AG10803 (cell line): ENCODE measurements around the gene CWC27.

Source experiments
- DNase-seq: peaks from one replicate; pipeline ENCODE4 v3.0.0; 2010; ENCODE audit warnings: low read depth
- H3K4me3 ChIP-seq: 2 replicates; pipeline ENCODE4 v1.5.1; 2011; ENCODE audit warnings: mild to moderate bottlenecking, low read length, control low read depth
- TF ChIP-seq, protein P1 (sequence below): conservative IDR thresholded peaks from 2 replicates; pipeline ENCODE4 v1.5.1; 2011; ENCODE audit warnings: mild to moderate bottlenecking, low read length, control low read depth, inconsistent platforms

CWC27 gene

DNA sequence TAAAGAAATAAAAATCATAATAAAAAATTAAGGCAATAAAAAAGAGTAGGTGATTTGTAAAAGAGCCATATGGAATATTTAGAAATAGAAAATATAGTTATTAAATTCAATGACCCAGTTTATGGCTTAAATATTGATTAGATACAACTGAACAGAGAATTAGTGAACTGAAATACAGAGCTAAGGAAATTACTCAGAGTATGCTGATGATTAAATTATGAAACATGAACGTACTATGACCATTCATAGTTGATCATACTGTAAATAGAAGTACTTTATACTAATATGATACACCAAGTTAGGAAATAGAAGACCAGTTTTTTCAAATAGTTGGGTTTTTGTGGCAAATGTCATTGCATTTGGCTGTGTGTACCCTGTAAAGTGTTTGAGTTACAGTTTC is 194.5 kb downstream of the CWC27 start:
- TF ChIP-seq, protein P1, sequence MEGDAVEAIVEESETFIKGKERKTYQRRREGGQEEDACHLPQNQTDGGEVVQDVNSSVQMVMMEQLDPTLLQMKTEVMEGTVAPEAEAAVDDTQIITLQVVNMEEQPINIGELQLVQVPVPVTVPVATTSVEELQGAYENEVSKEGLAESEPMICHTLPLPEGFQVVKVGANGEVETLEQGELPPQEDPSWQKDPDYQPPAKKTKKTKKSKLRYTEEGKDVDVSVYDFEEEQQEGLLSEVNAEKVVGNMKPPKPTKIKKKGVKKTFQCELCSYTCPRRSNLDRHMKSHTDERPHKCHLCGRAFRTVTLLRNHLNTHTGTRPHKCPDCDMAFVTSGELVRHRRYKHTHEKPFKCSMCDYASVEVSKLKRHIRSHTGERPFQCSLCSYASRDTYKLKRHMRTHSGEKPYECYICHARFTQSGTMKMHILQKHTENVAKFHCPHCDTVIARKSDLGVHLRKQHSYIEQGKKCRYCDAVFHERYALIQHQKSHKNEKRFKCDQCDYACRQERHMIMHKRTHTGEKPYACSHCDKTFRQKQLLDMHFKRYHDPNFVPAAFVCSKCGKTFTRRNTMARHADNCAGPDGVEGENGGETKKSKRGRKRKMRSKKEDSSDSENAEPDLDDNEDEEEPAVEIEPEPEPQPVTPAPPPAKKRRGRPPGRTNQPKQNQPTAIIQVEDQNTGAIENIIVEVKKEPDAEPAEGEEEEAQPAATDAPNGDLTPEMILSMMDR: no peak
- no peak for DNase-seq
- no peak overlapping the region for H3K4me3 ChIP-seq

DNA sequence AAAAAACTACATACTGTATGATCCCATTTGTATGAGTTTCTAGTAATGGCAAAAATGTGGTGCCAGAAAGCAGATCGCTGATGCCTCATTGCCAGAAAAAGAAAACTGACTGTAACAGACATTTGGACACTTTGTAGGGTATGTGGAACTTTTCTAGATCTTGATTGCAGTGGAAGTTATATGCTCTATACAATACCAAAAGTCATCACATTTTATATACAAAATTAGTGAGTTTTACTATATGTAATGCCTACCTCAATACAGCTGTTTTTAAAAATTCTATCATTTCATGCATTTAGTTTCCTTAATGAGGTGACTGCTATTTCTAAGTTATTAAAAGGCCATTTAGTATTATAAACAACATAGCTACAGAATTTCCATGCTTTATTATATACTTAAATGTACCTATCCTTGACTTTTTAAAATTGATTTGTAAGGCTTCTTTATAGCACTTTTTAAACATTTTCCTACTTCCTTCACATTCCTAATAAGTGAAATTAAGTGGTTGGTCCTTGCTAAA is 199.9 kb downstream of the CWC27 start:
- DNase-seq: no peak
- TF ChIP-seq, protein P1: no peak

DNA sequence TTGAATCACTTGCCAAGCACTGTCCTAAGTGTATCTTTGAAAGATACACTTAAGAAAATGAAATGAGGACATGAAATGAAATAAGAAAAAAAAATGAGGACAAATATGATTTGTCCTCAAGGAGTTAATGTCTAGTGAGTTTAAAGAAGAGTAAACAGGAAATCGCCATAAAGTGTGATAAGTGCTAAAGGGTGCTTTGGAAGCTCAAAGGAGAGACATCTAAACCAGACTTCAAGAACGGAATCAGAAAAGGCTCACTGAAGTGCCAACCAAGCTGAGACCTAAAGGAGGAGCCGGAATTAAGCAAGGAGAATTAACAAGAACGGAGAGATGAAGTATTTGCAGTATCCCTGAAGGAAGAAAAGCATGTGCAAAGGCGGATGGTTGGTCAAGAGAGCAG is 200.8 kb downstream of the CWC27 start:
- DNase-seq: no peak
- TF ChIP-seq, protein P1: no peak
- no peak overlapping the region for H3K4me3 ChIP-seq

More for the DNA sequence above, 199.9 kb downstream of the CWC27 start:
- no peak overlapping the region for H3K4me3 ChIP-seq

DNA sequence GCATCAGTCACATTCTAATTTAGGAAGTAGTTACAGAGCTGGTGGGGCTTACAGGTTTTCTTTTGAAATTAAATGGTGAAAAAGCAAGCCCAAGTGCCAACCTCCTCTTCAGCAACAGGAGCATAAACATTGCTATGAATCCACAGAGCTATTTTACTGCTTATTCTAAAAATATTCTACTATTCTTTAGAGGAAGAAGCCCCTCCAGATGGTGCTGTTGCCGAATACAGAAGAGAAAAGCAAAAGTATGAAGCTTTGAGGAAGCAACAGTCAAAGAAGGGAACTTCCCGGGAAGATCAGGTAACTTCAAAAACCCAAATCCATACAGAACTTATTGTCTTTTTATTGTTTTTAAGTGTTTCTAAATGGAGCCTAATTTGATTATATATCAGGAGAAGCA is 202.8 kb downstream of the CWC27 start:
- H3K4me3 ChIP-seq: no peak overlapping the region
- peak; percentile 34 for DNase-seq
- TF ChIP-seq, protein P1: peak; percentile 50

DNA sequence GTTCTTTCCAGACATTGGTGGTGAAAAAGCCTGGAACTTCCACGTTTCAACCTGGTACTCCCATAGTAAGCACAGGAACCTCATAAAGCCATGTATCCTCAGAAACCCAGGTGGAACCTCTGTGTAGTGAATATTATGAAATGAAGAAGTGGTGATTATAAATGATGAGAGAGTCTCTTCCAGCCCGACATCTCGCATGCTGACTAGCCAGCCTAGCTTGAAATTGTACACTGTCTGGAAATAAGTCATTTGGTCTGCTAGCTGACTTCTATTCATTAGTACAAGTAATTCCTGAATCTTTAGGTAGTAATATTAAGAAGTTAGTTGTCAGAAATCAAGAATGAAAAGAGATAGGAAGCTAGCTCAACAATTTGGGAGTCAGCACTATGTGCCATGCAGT is 203.3 kb downstream of the CWC27 start:
- no peak for DNase-seq
- TF ChIP-seq, protein P1: no peak
- no peak overlapping the region for H3K4me3 ChIP-seq

DNA sequence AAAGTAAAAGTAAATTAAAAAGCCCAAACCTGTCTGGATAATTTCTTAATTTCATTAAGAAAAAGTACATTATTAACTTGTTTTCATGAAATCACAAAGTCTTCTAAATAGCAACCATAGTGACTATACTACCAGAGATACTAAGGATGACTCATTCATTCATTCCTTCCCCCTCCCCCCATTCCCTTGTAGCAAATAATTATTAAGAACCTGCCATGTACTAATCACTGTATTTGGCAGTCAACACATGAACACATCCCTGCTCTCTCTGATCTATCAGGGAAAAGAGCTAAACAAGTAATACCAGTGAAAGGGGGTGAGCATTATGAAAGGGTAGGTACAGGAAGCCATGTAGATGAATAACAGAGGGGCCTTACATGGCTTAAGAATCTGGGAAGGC is 203.9 kb downstream of the CWC27 start:
- TF ChIP-seq, protein P1: no peak

DNA sequence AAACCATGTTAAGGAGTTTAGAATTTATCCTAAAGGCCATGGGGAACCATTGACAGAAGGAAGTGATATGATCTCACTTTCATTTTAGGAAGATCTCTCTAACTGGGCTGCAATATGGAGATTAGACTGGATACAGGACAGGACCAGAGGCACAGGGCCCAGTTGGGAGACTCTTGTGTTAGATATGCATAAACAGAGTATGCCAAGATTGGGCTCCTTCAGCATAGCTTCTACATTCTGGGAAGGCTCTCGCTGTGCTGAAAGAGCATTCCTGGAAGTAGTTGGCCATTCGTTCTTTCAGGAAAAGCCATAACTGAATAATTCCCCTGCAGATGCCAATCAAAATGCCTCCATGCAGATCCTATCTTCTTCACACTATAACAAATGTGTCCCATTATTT is 204.5 kb downstream of the CWC27 start:
- DNase-seq: peak; percentile 8
- no peak overlapping the region for H3K4me3 ChIP-seq
- TF ChIP-seq, protein P1: no peak

More for the DNA sequence above, 203.9 kb downstream of the CWC27 start:
- no peak overlapping the region for H3K4me3 ChIP-seq
- DNase-seq: no peak
